Renal cortex interstitium (tissue), 11 donors: Measurements from ENCODE around the gene CDHR5. TPM values are rescaled to one million over a fixed set of nuclear protein-coding genes. Genes with fewer than 3 reads are reported as not detected.

ENCODE experiments used
- DNase-seq, 11 donors: peaks; one replicate each; pipeline ENCODE4 v3.0.0-alpha.2; 2013; ENCODE audit warnings: low read depth in 9 of 11, low spot score in 4 of 11; ENCODE audit errors: extremely low read depth in 1 of 11
- polyA plus RNA-seq, 3 donors: library from polyadenylated mRNA; unstranded; fragments of 120-200 nt; gene quantifications; one replicate each; pipeline ENCODE4 v1.2.1, GENCODE V29; 2013; ENCODE audit not compliant: insufficient read length in 3 of 3

CDHR5 gene
- polyA plus RNA-seq, 3 donors, result 40.3 to 65.3 (median 40.7) TPM

DNA sequence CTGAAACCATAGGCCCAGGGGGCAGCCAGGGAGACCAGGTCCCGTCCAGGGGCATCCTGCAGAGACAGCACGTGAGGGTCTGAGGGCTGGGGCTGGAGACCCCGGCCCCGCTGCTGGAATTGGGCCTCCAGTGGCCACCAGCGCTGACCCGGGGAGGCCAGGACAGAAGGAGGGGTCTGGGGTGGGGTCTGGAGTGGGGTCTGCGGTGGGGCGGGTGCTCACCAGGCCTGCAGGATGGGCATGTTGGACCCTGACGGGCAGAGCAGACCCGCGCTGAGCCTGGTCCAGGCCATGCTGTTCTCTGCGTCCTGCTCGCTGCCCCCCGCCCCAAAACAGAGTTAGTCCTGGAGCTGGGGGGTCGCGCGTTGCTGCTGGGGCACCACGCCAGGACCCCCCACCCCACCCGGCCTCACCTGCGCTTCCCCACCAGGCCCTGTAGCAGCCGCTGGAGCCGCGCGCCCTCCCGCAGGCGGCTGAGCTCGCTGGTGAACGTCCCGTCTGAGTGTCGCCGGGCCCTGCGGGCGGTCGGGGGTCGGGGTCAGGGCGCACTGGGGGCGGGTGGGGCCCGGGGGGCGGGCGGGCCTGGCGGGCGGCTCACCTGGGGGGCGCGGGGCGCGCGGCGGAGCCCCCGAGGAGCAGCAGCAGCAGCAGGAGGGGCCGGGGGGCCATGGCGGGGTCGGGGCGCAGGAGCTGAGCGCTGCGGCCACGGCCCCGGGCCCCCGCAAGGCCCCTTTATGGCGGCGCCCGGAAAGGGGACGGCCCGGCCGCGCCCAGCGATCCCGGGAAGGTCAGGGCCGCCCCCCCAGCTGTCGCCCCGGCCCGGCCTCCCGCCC lies 1.9 kb upstream of the CDHR5 start, which contains the start of gene SCT:
Gene SCT, minus strand, starts transcription at position 707 of the 833 bp plus-strand sequence. Its CDS starts 38 bp downstream, at position 669.
- DNase-seq, result no peak

DNA sequence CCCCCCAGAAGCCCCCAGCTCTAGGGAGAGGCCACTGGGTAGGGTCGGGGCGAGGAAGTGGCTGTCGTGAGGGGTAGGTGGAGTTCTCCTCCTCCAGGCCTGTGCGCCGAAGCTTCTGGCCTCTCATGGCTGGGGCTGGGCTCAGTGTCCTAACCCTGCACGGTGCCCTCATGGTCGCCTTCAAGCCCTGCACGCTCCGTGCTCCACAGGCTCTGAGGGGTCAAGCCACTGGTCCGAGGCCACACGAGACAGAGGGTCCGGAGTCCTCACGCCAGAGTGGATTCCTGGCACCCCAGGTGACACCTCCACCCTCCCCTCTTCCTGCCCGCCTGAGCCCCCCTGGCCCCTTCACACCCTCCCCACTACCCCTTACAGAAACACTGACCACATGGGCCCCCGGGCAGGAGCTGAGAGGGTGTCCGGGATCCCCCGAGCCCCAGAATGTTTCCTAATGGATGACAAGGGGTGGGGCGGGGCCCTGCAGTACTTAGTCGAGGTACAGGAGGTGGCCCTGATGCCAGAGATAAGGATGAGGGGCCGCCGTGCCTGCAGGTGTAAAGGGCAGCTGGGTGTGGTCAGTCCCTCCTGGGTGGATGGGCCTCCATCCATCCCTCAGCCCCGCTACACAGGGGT lies 997 bp upstream of the CDHR5 start:
- no peak for DNase-seq

DNA sequence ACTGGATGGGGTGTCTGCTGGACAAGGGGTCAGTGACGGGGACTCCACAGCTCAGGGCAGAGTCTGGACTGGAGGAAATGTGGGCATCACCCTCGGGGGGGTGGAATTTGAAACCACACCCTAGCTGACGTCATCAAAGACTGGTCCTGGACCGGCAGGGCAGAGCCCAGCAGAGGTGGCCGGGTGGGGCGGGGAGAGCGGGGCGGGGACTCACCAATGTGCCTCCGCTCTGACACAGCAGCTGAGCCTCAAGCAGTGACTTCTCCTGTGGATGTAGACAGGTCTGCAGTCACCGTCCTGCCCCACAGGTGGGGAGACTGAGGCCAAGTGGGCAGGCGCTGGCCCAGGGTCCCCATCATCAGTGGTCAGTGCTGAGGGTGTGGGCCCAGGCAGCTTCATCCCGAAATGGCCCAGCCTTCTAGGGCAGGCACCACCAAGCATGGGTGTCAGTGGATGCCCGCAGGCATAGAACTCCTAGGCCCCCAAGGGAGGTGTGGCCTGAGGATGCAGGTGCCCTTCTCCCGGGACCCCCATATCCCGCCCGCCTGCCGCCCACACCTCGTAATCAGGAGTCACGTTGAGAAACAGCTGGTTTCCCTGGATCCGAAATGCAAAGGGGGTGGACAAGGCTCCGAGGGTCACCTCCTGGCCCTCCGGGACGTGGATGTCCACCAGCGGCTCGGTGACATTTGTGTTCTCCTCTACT lies 603 bp downstream of the CDHR5 start:
- DNase-seq, result no peak

DNA sequence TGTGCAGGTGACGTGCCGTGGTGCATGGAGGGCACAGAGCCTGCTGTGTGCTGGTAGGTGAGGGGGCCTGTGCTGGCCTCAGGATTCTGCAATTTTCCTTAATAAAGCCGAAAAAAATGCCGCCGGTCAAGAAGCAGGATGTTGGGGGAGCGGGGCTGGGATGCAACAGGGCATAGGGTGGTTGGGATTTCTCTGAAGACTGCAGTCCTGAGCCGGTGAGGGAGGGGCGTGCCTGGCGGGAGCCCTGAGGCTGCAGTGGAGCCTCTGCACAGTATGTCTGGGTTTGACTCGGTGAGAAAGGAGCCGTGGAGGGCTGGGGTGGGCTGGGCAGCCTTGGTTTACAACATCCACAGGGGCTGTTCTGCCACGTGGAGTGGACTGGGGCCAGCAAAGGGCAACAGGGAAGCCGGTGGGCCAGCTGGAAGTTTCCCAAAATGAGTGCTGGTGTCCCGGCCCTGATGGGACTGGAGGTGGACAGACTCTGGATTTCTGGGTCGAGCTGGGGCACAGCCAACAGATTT lies 1.3 kb downstream of the CDHR5 start:
- DNase-seq, result no peak

DNA sequence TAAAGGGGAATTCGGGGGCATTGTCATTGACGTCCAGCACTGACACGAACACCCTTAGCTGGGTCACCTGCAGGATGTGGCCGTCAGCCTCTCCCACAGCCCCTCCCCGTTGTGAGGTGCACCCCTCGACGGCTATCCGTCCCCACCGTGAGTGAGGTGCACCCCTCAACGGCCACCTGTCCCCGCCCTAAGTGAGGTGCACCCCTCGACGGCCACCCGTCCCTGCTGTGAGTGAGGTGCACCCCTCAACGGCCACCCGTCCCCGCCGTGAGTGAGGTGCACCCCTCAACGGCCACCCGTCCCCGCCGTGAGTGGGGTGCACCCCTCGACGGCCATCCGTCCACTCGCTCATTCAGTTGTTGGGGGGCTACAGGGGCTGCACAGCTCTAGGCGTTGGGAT lies 2.9 kb downstream of the CDHR5 start:
- DNase-seq, result no peak

GRCh38 chr11:620935-621814 lies 3.6 kb downstream of the CDHR5 start:
- no peak for DNase-seq

GRCh38 chr11:620201-620600 lies 4.6 kb downstream of the CDHR5 start:
- DNase-seq, result no peak

GRCh38 chr11:619628-620050 lies 5.1 kb downstream of the CDHR5 start:
- DNase-seq, result no peak

- no peak for DNase-seq
Measured at GRCh38 chr11:618856-619627, 5.7 kb downstream of the CDHR5 start.

GRCh38 chr11:617912-618682 lies 6.7 kb downstream of the CDHR5 start:
- no peak for DNase-seq

- no peak for DNase-seq
Measured at GRCh38 chr11:617199-617911, 7.4 kb downstream of the CDHR5 start.

DNA sequence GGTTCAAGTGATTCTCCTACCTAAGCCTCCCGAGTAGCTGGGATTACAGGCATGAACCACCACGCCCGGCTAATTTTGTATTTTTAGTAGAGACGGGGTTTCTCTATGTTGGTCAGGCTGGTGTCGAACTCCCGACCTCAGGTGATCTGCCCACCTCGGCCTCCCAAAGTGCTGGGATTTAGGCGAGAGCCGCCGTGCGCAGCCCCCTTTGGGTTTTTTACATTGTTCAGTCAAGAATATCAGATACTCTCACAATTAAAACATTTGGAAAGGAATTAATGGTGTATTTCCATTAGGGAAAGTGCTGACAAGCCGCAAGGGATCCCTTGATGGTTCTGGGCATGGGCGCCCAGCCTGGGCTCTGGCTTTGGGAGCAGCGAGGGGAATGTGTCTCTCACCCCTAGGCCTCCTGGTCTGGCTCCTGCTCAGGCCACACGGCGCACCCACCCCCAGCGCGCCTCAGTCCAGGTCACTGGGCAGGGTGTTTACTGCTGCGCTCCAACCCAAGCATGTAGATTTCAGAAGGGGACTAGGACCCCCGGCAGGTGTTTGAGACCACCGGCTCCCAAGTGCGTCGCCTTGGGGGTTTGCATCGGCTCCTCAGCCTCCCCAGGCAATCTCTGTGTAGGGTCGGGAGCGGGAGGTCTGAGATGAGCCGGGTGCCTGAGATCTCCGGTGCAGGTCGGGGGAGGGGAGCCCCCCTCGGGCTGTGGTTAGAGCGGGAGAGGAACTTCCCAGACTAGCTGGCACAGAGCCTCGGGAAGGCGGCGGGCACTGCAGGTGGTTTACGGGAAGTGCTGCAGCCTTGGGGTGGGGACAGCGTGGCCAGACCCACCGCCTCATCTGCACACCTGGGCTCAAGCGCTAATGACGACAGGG lies 8.2 kb downstream of the CDHR5 start:
- DNase-seq, result no peak

DNA sequence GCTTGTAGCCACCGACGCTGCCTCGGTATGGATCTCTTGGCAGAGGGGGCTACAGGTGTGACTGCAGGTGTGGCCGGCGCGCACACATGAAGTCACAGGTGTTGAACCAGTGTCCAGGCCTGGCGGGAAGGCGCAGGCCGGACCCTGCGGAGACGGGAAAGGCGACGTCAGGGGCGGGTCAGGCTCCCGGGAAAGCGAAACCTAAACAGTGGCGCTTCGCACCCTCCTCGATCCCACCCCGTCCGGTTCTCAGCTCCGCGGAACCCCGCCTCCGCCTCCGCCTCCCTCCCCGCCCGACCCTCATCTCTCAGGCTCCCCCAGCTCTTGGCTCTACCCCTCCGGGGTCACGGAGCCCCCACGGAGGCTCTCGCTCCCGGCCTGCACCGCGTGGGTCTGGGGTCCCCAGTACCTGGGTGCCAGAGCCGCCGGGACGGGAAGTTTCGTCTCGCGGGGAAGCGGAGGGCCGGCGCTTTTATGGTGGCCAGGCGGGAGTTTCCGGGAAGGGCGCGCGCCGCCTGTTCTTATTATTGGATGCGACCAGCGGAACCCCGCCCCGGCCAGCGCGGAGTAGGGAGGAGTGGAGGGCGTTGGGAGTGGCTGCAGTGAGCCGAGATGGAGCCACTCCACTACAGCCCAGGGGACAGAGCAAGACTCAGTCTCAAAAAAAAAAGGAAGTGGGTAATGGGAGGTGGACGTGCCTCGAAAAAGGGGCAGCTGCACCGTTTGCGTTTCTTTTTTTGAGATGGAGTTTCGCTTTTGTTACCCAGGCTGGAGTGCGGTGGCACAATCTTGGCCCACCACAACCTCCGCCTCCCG lies 9.0 kb downstream of the CDHR5 start, which contains the start of gene IRF7:
Gene IRF7, minus strand, starts transcription at position 447 of the 816 bp plus-strand sequence. CDS start 586 bp downstream, outside the sequence.
- peak in 10 of 11 donors; percentile 79 to 93 (median 85) for DNase-seq

DNA sequence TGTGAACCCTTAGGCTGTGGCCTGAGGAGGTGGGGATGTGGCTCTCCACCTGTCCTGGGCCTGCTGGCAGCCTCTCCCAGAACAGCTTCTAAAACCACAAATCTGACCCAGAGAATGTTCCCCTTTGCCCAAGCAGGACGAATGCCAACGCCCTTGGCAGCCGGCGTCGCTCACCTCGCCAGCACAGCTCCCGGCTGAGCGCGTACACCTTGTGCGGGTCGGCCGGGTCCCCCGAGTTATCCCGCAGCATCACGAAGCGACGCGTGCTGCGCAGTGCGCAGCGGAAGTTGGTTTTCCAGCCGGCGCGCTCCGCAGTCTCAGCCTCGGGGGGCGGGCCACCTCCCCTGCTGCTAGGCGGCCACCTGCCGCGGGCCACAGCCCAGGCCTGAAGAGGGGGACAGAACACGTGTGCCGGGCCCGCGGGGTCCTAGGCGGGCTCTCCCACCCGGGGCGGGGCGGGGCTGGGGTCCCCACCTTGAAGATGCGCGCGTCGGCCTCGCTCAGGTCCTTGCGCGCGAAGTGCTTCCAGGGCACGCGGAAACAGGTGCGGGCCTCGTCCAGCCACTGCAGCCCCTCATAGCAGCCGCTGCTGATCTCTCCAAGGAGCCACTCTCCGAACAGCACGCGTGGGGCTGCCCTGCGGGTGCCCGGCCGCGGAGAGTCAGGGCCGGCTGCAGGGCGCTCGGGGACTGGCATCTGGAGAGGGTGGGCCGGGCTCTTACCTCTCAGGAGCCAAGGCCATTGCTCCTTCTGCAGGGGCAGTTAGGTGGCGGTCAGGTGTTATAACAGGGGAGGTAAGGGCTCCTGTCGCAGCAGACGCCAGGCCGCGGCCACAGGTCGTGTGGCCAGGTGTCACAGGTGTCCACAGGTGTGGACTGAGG lies 9.9 kb downstream of the CDHR5 start:
- DNase-seq, result no peak
